Measurements from ENCODE around the gene TIMM13.

DNA sequence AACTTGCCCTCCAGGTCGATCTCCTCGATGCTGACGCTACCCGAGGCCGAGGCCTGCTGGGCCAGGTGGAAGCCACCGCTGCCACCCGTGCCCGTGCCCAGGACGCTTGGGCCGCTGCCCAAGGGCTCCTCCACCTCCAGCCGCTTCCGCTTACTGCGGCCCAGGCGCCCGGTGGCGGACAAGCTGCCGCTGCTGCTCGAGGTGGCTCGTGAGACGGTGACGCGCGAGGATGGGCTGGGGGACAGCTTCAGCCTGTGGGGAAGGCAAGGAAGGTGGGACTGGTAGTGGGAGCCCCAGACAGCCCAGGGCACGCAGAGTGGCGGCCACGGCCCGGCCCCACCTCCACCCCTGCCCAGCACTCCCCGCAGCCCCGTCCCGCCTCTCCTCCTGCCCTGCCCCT lies 6.5 kb upstream of the TIMM13 start:
- TF ChIP-seq, protein P1, sequence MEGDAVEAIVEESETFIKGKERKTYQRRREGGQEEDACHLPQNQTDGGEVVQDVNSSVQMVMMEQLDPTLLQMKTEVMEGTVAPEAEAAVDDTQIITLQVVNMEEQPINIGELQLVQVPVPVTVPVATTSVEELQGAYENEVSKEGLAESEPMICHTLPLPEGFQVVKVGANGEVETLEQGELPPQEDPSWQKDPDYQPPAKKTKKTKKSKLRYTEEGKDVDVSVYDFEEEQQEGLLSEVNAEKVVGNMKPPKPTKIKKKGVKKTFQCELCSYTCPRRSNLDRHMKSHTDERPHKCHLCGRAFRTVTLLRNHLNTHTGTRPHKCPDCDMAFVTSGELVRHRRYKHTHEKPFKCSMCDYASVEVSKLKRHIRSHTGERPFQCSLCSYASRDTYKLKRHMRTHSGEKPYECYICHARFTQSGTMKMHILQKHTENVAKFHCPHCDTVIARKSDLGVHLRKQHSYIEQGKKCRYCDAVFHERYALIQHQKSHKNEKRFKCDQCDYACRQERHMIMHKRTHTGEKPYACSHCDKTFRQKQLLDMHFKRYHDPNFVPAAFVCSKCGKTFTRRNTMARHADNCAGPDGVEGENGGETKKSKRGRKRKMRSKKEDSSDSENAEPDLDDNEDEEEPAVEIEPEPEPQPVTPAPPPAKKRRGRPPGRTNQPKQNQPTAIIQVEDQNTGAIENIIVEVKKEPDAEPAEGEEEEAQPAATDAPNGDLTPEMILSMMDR (IDR thresholded peaks at IDR 0.05; ENCODE audit: low read depth, low read length), result no peak
- TF ChIP-seq, protein P2, sequence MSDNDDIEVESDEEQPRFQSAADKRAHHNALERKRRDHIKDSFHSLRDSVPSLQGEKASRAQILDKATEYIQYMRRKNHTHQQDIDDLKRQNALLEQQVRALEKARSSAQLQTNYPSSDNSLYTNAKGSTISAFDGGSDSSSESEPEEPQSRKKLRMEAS (IDR thresholded peaks at IDR 0.05; ENCODE audit: low read depth, low read length), result no peak
- no peak for TF ChIP-seq POLR2A (IDR thresholded peaks at IDR 0.05; ENCODE audit: extremely low read depth, insufficient read length)
- no peak for TF ChIP-seq MYC (IDR thresholded peaks at IDR 0.05; ENCODE audit: low read depth, low read length)
